ENCODE measurements around the gene BCL3.

BCL3 gene

DNA sequence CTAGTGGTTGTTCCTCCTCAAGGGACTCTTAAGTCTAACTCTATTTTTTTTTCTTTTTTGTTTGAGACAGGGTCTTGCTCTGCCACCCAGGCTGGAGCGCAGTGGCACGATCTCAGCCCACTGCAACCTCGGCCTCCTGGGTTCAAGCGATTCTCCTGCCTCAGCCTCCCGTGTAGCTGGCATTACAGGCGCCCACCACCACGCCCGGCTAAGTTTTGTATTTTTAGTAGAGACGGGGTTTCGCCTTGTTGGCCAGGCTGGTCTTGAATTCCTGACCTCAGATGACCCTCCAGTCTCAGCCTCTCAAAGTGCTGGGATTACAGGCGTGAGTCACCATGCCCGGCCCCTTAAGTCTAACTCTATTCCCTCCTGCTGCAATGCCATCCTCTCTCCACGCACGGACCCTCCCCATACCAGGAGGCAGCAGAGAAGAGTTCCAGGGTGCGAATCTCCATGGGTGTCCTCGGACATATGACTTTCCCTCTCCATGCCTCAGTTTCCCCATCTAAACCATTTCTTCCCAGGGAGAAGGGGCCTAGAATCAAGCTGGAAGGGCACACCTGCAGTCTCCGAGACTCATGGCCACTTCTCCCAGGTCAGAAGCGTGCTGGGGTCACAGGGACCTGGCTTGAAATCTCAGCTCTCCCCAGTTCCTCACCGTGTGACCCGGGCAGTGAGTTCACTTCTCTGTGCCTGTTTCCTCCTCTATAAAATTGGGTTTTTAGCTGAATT, 6.0 kb upstream of the BCL3 start:
- DNase-seq (ENCODE audit: low spot score) = no peak

DNA sequence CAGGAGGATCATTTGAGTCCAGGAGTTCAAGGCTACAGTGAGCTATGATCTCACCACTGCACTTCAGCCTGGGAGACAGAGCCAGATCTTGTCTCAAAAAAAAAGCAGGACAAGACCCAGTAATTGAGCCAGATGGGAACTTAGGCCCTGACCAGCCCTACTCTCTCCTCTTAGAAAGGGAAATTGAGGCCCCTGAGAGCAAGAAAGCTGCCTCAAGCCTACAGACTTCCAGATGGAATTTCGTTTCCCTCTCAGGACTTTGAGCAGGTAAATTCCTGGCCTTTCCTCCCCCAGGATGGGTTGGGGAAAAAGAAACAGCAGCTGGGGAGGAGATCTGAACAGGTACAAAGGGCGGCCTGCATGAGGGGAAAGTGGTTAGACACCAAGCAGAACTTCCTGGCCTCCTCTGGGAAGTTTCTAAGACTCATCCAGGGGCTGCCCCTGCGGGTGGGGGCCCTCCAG, 3.6 kb upstream of the BCL3 start:
- DNase-seq (ENCODE audit: low spot score) = no peak

DNA sequence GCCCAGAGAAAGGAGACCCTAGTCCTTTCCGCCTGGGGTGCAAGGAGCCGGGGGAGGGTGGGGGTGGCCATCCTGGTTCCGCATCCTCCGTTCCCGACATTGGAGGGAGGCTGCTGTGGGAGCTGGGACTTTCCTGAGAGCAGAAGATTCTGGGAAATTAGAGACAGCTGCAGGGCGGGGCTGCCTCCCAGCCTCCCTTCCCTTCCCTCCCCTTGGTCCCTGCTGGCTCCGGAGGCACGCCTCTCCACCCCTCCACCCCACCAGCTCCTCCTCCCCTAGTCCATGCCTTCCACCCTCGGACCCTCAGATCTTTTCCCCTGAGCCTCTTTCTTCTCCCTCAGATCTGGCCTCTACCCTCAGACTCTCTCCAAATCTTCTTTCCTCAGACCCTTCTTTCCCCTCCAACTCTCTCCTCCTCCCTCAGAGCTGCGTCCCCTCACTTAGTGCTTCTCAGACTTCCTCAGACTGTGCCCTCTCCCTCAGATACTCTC, 3.1 kb upstream of the BCL3 start:
- peak; percentile 90 for DNase-seq (ENCODE audit: low spot score)

DNA sequence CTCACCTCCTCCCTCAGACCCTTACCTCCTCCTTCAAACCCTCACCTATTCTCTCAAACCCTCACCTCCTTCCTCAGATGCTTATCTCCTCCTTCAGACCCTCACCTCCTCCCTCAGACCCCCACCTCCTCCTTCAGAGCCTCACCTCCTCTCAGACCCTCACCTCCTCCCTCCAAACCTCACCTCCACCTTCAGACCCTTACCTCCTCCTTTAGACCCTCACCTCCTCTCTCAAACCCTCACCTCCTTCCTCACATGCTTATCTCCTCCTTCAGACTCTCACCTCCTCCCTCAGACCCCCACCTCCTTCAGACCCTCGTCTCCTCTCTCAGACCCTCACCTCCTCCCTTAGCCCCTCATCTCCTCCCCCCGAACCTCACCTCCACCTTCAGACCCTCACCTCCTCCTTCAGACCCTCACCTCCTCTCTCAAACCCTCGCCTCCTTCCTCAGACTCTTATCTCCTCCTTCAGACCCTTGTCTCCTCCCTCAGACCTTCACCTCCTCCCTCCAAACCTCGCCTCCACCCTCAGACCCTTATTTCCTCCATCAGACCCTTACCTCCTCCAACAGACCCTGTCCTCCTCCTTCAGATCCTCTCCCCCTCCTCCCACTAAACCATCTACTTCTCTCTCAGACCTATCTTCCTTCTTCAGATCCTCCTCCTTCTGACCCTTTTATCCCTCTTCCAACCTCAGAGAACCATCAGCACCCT, 2.5 kb upstream of the BCL3 start:
- no peak for DNase-seq (ENCODE audit: low spot score)

DNA sequence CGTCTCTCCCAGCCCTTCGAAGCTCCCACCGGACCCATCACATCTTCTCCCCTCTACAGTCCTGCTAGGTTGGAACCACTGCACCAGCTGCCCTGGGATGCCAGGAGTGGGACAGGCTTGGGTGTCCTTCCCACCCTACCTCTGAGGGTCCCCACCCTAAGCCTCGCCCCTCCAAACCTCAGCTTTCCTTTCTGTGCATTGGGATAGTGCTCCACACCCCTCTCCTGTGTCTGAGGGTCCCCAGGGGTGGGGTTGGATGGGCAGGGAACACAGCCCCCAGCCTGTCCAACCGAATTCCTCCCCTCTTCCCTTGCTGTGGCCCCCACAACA, 1.9 kb upstream of the BCL3 start:
- DNase-seq (ENCODE audit: low spot score) = no peak

DNA sequence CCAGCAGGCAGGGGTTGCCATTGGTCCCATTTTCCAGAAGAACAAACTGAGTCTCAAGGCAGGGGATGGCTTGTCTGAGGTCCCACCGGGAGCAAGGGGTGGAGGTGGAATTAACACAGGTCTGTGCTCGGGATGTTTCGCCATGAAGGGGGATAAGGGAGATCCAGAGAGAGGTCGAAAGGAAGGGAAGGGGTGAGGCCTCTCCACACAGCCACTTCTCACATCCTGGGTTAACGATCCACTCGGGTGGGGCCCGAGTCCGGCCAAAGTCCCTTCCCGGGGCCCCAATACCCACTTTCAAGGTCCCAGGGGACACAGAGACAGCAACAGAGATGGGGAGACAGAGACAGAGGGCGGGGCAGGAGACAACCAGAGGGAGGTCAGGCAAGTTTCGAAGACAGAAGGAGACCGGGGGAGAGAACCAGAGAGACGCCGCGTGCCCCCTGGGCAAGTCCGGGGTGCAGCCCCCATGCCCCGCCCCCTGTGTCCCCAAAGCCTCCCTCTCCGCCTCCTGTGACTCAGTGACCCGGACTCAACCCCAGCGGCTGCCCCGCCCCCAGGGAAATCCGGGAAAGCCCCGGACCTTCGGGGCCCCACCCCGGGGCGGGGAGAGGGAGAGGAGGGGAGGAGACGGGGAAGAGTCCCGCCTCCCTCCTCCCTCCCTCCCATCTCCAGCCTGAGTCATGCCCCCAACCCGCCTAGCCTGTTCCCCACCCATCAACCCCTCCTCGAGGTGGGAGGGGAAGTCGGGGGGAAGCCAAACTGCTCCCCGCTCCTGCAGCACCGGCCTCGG, 1.4 kb upstream of the BCL3 start:
- peak; percentile 97 for DNase-seq (ENCODE audit: low spot score)

DNA sequence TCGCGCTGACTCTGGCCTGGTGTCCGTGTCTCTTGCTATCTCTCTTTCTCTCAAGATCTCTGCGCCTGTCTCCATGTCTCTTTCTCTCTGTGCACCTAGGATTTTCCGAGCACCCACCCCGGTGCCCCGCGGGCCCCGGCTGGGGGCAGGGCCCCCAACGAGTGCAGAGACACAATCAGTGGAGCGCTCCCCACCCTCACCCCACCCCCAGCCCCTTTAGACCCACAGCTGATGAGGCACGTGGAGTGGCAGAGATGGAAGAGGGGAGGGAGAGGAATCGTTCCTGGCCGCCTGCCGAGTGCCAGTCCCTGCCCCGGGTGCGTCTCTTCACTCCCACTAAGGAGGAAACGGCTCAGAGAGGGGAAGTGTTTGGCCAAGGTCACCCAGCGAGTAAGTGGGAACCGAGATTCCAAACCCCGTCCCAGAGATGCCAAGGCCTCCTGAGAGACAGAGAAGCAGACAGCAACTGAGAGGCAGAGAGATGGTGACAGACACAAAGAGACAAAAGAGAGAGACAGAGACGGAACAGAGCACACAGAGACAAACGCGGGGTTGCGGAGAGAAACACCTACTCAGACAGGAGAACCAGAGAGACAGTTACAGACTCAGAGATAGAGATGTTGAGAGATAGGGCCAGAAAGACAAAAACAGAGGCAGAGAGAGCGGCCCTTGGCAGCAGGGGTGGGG, 626 bp upstream of the BCL3 start:
- peak; percentile 64 for DNase-seq (ENCODE audit: low spot score)

DNA sequence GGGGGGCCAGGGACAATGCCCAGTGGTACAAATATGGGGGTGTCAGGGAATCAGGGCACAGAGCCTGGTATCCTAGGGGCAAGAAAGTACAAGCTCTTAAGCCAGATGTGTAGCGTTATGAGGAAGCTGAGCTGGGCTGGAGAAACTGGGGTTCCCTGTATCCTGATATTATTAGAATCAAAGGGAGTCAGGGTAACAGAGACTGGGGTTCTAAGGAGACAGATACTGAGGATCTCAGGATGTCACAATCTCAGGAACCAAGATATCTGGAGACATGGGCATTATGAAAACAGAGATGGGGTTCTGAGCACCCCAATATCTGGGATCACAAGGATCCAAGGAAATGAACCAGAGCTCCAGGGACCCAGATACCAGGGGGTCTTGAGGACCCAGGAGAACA, 784 bp downstream of the BCL3 start:
- DNase-seq (ENCODE audit: low spot score) = no peak

DNA sequence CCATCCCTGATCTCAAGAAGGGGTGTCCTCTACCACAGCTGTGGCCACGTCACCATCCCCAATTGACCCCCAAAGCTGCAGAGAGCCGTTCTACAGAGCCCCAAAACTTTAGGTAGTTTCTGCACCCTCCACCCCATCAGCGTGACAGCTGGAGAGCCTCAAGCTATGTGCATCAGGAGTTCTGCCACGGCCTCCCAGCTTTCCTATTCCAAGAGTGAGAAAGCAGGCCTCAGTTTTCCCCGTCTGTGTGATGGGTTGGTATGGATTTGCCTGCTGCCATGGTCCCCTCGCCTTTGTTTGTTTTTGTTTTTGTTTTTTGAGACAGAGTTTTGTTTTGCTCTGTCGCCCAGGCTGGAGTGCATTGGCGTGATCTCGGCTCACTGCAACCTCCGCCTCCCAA, 1.5 kb downstream of the BCL3 start:
- DNase-seq (ENCODE audit: low spot score) = no peak

DNA sequence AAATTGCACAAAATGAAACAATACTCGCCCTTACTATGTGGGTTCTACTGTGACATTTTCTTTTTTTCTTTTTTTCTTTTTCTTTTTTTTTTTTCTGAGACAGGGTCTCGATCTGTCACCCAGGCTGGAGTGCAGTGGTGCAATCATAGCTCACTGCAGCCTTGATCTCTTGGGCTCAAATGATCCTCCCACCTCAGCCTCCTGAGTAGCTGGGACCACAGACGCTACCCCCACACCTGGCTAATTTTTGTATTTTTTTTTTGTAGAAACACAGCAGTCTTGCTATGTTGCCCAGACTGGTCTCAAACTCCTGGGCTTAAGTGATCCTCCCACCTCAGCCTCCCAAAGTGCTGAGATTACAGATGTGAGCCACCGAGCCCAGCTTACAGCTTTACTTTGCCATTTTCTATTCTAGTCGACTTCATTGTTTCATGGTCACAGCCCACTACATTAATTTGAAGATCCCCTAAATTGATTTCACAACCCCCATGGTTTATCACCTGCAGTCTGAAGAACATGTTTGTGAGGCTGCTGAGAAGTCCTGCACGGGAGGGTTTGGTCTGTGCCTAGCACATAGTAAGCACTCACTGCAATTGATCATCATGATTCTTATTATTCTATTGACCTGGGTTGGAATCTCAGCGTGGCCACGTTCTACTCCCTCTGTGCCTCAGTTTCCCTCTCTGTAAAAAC, 3.8 kb downstream of the BCL3 start:
- no peak for DNase-seq (ENCODE audit: low spot score)

DNA sequence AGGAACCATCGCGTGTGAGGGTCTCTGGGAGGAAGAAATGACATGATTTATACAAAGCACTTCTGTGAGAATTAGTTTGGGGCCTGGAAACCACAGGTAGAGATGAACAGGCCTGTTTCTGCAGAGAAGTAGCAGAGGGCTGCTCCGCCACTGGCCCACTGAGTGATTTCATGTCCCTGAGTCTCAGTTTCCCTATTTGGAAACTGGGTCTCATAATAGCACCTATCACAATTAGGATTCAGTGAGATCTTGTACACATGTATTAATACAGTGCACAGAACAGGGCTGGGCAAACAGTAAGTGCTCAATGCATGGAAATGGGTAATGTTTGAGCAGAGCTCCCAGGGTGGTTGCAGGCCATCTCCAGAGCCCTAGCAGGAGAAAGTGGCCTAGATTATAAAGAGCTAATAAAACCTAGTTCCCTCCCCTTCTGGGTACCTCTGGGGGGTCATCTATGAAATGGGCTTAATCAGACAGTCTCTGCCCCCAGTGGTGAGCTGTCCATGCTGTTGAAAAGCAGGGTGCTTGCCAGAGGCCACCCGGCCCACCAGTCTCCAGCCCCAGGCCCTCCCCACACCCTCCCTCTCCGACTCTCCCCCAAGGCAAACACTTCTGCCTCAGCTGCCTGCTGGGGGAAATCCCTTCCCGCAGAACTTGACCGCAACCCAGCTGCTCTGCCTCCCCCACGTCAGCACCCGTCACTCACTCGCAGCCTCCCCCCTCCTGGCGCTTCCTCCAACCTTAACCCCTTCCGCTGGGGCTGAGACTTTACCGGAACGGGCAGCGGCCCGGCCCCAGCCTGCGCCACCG, 4.5 kb downstream of the BCL3 start:
- peak; percentile 91 for DNase-seq (ENCODE audit: low spot score)

DNA sequence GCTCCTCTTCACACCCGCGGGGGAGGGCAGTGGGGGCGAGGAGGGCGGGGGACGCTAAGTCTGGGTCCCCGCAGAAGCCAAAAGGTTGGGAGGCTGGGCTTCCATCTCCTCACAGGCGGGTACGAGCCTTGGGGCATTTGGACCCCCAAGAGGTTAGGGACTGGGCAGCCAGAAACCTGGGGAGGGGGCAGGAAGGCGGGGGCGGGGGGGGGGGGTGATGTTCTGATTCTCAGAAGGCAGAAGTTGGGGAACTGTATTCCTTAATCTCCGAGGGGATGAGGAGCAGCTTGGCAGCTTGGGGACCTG, 5.1 kb downstream of the BCL3 start:
- no peak for DNase-seq (ENCODE audit: low spot score)

DNA sequence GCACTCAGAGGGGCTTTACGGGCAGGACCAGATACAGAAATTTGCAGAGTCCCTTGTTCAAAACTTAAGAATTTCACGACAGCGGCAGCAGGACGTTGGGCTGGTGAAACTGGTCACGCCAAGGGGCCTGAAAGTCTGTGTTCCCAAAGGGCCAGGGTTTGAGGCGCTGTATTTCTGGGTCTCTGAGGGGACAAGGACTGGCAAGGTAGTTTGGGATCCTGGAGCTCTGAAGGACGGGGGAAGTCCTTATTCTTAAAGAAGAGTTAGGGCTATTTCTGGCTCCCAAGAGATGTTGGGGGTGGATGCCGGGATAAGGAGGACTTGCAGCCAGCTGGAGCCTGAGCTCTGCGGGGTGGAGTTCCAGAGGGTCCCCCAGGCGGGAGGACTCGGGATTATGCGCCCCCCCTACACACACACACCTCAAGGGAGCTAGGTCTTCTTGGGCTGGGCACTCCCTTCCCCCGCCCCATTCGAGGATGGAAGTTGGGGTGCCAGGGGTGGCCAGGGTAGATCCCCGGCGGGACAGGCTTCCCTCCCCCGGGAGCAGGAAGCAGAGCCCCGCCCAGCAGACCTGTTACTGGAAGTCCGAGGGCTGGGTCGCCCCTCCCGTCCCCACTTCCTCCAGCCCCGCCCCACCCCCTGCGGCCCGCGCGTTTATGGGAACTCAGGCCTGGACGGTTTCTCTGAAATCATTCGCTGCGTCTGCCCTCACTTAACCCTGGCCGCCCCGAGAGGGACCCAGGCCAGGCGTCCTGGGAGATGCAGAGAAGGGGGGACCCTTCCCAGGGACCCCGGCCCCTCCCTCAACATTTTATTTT, 5.6 kb downstream of the BCL3 start:
- peak; percentile 92 for DNase-seq (ENCODE audit: low spot score)

DNA sequence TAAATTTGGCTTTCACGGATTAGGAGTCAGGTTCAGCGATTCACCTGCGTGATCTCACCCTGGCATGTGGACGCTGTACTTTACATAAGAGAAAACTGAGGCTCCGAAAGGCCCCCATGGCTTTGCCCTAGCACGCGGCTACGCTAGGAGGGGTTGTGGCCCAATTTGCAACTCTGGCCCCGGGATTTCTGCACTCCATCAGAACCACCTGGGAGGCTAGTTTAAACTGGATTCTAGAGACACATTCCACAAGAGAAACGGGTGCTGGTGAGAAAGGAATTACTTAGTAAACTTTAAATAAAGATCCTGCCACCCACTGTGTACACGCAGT, 6.2 kb downstream of the BCL3 start:
- no peak for DNase-seq (ENCODE audit: low spot score)

DNA sequence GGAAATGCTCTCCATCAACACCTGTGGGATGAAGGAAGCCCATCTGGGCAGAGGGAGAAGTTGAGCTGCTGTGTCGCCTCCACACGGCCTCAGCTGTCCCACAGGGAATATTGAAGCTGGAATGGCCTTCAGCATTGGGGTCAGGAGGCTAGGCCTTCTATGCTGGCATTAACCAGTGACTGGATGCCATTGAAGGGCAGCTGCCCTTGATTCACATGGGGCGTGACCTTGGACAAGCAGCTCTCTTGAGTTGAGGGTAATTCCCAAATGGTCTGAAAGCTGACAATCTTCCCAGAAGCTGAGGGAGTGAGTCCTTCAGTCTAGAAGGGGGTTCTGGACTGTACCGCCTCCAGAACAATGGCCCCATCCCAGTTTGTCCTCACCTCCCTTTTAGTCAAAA, 6.7 kb downstream of the BCL3 start:
- DNase-seq (ENCODE audit: low spot score) = no peak

DNA sequence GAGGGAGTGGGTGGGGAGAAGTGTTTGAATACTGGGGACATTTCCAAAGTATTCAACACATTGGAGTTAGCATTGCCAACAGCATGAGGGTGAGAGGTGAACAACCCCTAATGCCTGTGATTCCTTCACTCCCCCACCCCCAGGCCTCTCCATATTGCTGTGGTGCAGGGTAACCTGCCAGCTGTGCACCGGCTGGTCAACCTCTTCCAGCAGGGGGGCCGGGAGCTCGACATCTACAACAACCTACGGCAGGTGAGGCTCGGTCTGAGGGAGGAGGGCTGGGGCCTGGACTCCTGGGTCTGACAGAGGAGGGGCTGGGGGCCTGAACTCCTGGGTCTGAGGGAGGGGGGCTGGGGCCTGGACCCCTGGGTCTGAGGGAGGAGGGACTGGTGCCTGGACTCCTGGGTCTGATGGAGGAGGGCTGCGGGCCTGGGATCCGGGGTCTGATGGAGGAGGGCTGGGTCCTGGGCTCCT, 7.6 kb downstream of the BCL3 start:
- no peak for DNase-seq (ENCODE audit: low spot score)

DNA sequence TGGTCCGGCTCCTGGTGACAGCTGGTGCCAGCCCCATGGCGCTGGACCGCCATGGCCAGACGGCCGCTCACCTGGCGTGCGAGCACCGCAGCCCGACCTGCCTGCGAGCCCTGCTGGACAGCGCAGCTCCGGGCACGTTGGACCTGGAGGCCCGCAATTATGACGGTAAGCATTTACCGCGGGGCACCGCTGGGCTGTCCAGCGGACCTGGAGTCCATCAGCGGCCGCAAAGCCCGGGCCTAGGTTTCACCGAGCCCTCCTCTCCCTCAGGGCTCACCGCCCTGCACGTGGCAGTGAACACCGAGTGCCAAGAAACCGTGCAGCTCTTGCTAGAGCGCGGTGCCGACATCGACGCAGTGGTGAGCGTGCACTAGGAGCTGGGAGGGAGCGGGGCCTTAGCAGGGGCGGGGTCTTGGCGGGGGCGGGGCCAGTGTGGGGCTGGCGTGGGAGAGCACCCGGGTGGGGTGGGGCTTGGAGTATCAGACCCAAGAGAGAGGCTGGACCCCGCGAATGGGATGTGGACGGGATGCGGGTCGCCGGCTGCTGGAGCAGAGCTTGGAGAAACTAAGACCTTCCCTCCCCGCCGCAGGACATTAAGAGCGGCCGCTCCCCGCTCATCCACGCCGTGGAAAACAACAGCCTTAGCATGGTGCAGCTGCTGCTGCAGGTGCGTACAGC, 8.7 kb downstream of the BCL3 start:
- DNase-seq (ENCODE audit: low spot score) = no peak

DNA sequence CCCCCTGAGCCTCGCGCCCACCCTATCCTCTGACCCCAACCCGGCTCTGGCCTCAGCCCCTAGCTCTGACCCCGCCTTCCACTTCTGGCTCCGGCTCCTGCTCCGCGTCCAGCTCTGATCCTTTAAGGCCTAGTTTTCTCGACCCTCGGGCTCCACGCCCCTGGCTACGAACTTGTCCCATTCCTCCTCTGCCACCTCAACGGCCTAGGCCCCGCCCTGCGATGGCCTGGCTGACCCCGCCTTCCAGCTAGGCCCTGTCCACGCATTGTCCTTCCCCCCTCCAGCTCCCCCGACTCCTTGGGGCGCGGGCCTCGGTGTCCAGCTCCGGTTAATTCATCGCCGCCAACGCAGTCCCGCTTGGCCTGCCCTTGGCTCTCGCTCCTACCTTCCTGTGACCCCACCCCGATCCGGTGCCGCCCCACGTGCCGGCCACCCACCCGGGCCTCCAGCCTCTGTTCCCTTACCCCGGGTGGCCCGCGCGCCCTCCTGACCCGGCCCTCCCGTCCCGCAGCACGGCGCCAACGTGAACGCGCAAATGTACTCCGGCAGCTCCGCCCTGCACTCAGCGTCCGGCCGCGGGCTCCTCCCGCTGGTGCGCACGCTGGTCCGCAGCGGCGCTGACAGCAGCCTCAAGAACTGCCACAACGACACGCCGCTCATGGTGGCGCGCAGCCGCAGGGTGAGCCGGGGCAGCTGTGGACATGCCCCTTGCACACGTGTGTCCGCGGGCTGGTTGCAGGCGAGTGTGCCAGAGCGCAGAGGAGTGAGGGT, 9.4 kb downstream of the BCL3 start:
- no peak for DNase-seq (ENCODE audit: low spot score)

DNA sequence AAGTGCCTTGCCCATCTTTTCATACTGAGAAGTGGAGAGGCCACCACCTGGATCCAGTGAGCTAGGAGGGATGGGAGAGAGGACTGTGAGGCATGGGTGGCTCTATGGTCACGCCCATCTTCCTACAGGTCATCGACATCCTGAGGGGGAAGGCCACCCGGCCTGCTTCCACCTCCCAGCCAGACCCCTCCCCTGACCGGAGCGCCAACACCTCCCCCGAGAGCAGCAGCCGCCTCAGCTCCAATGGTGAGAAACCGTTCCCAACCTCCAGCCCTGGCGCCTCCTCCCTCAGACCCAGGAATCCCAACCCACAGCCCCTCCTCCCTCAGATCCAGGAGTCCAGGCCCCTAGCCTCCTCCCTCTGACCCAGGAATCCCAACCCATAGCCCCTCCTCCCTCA, 10.1 kb downstream of the BCL3 start:
- DNase-seq (ENCODE audit: low spot score) = no peak
